Upper lobe of right lung (tissue), 1 donor: Measurements from ENCODE around the gene TAF8. TPM values are rescaled to one million over a fixed set of nuclear protein-coding genes. Genes with fewer than 3 reads are reported as not detected.

Source experiments
- ATAC-seq: fragments of 200-7000 bp; cut with Tn5 transposase; one replicate; pipeline ENCODE4 v1.9.1; 2020; ENCODE audit warnings: mild to moderate bottlenecking, moderate library complexity
- DNase-seq: peaks from one replicate; pipeline ENCODE4 v3.0.0-alpha.2; 2020
- H3K27ac ChIP-seq: fragments of 200-600 bp; one replicate; pipeline ENCODE4 v1.8.0; 2022
- H3K27me3 ChIP-seq: fragments of 200-600 bp; one replicate; pipeline ENCODE4 v1.8.0; 2022; ENCODE audit warnings: mild to moderate bottlenecking
- H3K36me3 ChIP-seq: fragments of 200-600 bp; one replicate; pipeline ENCODE4 v1.8.0; 2022
- H3K4me1 ChIP-seq: fragments of 200-600 bp; one replicate; pipeline ENCODE4 v1.8.0; 2022
- H3K4me3 ChIP-seq: fragments of 200-600 bp; one replicate; pipeline ENCODE4 v1.8.0; 2022; ENCODE audit warnings: mild to moderate bottlenecking
- H3K9me3 ChIP-seq: fragments of 200-600 bp; one replicate; pipeline ENCODE4 v1.8.0; 2022
- intact Hi-C: fragments of 100-400 bp; cut with DNase I; formaldehyde crosslinking; loops from one replicate; pipeline ENCODE4 v1.11.0; 2022
- total RNA-seq: library from RNA; stranded (reverse); fragmentation: NEBNext Ultra II Directional; extraction: Animal tissue kit (Norgen Biotek cat#: 25700); gene quantifications from one replicate; pipeline ENCODE4 v1.2.1, GENCODE V29; 2021
- TF ChIP-seq, protein P1 (sequence below): fragments of 200-600 bp; IDR thresholded peaks from one replicate; pipeline ENCODE4 v1.8.0; 2022; ENCODE audit warnings: antibody characterized with exemption
- donor health status: DM: no; HTN: yes; CAD: no; lungs with severe emphysema.

The TAF8 gene
- total RNA-seq, 1 donor from 2014 or later, result 31.1 TPM

DNA sequence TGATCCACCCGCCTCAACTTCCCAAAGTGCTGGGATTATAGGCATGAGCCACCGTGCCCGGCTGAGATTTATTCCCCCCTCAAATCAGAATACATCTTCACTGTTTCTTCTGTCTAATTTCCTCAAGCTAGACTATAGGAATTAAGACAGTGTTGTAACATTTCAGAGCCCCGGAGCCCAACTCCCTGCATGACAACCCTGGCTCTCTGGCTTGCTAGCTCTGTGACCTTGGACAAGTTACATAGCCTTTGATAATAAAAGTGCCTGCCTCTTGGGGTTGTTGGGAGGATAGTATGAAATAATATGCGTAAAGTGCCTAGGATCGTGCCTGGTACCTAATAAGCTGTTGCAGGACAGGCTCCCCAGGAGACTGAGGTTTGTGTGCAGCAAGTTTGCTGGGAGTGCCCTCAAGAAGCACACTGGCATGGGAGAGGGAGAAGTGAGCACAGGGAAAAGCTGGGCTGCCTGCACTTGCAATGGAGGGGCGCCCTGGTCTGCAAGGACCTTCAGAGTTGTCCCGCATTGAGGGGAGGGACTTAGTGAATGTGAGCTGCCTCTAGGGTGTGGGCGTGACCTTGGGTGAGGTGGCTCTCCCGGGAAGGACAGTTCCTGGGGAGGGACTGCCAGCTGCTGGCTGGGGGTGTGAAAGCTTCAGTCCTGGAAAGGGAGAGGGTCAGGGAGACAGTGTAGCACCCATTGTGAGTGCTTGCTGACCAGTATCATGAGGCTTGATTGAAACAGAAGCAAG, 43.4 kb downstream of the TAF8 start:
- intact Hi-C loops, result no loop called here
- H3K4me1 ChIP-seq, result no peaks in the 10 kb centered on the region
- TF ChIP-seq, protein P1, sequence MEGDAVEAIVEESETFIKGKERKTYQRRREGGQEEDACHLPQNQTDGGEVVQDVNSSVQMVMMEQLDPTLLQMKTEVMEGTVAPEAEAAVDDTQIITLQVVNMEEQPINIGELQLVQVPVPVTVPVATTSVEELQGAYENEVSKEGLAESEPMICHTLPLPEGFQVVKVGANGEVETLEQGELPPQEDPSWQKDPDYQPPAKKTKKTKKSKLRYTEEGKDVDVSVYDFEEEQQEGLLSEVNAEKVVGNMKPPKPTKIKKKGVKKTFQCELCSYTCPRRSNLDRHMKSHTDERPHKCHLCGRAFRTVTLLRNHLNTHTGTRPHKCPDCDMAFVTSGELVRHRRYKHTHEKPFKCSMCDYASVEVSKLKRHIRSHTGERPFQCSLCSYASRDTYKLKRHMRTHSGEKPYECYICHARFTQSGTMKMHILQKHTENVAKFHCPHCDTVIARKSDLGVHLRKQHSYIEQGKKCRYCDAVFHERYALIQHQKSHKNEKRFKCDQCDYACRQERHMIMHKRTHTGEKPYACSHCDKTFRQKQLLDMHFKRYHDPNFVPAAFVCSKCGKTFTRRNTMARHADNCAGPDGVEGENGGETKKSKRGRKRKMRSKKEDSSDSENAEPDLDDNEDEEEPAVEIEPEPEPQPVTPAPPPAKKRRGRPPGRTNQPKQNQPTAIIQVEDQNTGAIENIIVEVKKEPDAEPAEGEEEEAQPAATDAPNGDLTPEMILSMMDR, result no peak

DNA sequence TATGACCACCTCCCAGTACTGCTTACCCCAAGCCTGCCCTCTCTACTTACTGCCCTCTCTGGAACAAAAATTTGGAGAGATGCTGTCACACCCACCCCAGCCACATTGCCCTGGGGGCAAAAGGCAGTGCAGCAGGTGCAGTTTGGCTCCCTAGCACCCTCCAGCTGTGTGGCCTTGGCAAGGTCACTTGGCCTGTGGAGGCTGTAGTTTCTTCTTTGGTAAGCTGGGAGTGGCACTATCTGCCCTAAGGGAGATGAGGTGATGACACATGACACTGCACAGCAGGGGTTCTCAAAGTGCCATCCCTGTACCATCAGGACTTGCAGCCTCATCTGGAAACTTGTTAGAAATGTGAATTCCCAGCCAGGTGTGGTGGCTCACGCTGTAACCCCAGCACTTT, 44.8 kb downstream of the TAF8 start:
- Histone ChIP-seq H3K4me1 (peaks cover 10% of the 10 kb centered on the region), H3K27me3 (no peaks in the 10 kb centered on the region), H3K36me3 (no peaks in the 10 kb centered on the region), H3K27ac (no peak overlapping the region), H3K4me3 (no peak overlapping the region), H3K9me3 (no peaks in the 10 kb centered on the region)
- DNase-seq (no peak), ATAC-seq (no peak)
- TF ChIP-seq, protein P1, result no peak
- intact Hi-C loops, result no loop called here

More for the DNA sequence above, 43.4 kb downstream of the TAF8 start:
- DNase-seq, result no peak
- no peak overlapping the region for H3K27ac ChIP-seq
- H3K4me3 ChIP-seq, result no peak overlapping the region
- H3K36me3 ChIP-seq, result no peaks in the 10 kb centered on the region
- peak; percentile 42 for ATAC-seq
- no peaks in the 10 kb centered on the region for H3K27me3 ChIP-seq
- no peaks in the 10 kb centered on the region for H3K9me3 ChIP-seq

DNA sequence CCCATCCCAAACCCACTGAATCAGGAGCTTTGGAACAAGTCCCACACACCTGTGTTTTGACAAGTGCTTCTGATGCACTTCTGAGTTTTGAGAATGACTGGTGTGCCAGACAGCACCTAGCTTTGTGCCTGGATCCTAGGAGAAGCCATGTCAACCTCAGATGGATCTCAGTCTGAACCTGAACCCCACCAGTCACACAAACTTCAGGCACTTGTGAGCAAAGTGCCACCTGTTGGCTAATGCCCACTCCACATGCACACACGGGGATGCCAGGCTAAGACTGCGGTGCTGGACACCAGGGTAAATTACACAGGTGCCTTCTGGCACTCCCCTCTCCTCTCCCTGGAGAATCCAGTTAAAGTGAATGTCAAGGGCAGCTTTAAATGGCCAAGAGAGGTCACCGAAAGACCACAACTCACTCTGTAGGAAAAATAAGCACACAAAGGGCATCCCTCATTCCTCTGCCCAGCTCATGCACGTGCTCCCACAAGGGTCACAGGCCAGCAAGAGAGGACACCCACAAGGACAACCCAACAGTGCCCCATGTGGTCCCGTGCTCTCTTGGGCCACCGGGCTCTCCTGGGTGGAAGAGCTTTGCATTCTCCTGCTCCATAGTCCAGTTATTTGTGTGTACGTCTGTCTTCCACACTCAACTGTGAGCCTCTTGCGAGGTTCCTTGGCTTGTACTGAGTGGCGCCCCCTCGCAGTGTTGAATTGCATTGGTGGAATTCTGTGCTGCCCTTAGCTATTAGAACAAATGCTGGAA, 45.6 kb downstream of the TAF8 start:
- ATAC-seq (no peak), DNase-seq (no peak)
- Histone ChIP-seq H3K27ac (no peak overlapping the region), H3K27me3 (no peaks in the 10 kb centered on the region), H3K36me3 (no peaks in the 10 kb centered on the region), H3K4me1 (peaks cover 16% of the 10 kb centered on the region), H3K9me3 (no peaks in the 10 kb centered on the region), H3K4me3 (no peak overlapping the region)
- intact Hi-C loops, result no loop called here
- TF ChIP-seq, protein P1, result no peak

DNA sequence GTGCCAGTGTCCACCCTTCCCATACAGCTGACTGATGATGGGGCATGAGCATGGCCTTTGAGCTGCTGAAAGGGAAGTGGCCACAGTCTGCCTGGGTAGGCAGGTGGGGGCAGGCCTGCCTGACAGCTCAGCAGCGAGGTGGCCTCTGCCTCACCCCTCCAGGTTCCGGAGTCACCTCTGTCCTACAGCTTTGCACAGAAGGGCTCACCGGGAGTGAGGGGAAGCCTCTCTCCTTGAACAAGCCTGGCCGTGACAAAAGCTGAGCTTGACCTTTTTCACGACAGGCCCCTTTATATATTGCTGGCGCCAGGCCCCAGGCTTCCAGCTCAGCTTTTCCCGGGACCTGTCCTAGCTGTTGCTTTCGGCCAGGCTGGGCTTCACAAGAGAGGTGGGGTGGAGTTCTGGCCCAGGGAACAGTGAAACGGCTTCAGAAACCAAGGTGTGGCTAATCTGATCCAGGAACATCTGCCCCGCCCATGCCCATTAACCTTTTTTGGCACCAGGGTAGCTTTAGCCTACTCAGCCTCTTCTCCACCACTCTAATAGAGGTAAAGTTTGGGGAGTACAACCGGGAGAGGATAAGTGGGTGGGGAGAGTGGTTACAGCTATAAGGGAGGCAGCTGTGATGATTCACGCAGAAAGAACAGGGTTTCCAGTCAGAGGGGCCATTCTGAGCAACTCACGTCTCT, 49.2 kb downstream of the TAF8 start:
- Histone ChIP-seq H3K4me1 (peaks cover 27% of the 10 kb centered on the region), H3K36me3 (no peaks in the 10 kb centered on the region), H3K27ac (peak overlapping the region; percentile 75), H3K27me3 (no peaks in the 10 kb centered on the region), H3K9me3 (no peaks in the 10 kb centered on the region), H3K4me3 (no peak overlapping the region)
- TF ChIP-seq, protein P1, result no peak
- intact Hi-C loops, result no loop called here
- peak; percentile 86 for DNase-seq
- peak; percentile 74 for ATAC-seq

DNA sequence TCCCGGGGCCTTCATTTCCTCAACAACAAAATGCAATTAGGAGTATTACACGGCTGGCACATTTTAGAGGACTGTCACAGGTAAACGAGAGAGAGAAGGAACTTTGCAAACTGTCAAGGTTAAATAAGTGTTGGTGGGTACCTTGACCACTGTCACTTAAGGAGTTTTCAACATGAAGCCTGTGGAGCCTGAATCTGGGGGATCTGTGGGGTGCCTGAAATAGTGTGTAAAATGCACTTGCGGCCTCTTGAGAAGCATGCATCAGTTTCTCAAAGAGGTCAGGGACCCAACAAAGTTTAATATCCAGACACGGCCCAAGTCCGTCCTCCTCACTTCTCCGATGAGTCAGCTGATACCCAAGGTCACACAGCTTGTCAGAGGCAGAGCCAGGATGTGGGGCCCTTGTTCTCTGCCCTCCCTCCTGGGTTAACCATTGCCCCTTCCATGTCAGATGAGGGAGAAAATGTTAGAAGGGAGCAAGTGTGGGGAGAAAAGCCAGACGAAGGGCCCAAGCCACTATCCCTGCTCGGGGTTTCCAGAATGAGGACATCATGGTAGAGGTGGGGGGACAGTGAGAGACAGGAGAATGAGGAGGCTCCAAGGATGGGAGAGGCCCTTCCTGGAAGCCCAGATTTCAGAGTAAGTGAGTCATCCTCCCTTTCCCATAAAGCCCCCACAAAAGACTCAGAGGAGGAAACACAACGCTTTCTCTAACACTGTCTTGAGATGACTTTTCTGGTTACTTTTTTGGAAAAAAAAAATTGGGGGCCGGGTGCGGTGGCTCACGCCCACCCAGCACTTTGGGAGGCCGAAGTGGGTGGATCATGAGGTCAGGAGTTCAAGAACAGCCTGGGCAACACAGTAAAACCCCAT, 49.9 kb downstream of the TAF8 start:
- ATAC-seq, result no peak
- H3K9me3 ChIP-seq, result no peaks in the 10 kb centered on the region
- H3K27me3 ChIP-seq, result no peaks in the 10 kb centered on the region
- TF ChIP-seq, protein P1, result no peak
- H3K4me3 ChIP-seq, result no peak overlapping the region
- H3K4me1 ChIP-seq, result peaks cover 27% of the 10 kb centered on the region
- no peak for DNase-seq
- no peaks in the 10 kb centered on the region for H3K36me3 ChIP-seq
- intact Hi-C loops, result no loop called here
- peak overlapping the region; percentile 75 for H3K27ac ChIP-seq
